NB4 (cell line): ENCODE data around the gene C7orf57.

Experiments used
- MYC ChIP-seq: IDR thresholded peaks from 2 replicates; pipeline ENCODE4 v1.6.1; 2011; ENCODE audit warnings: low read depth, low read length
- POLR2A ChIP-seq: IDR thresholded peaks from 2 replicates; pipeline ENCODE4 v1.6.1; 2011; ENCODE audit warnings: mild to moderate bottlenecking; ENCODE audit not compliant: insufficient read length; ENCODE audit errors: extremely low read depth
- TF ChIP-seq, protein P1 (sequence below): IDR thresholded peaks from one replicate; pipeline ENCODE4 v1.5.1; 2012; ENCODE audit warnings: low read depth, low read length
- TF ChIP-seq, protein P2 (sequence below): IDR thresholded peaks from 2 replicates; pipeline ENCODE4 v1.6.1; 2011; ENCODE audit warnings: low read depth, low read length

DNA sequence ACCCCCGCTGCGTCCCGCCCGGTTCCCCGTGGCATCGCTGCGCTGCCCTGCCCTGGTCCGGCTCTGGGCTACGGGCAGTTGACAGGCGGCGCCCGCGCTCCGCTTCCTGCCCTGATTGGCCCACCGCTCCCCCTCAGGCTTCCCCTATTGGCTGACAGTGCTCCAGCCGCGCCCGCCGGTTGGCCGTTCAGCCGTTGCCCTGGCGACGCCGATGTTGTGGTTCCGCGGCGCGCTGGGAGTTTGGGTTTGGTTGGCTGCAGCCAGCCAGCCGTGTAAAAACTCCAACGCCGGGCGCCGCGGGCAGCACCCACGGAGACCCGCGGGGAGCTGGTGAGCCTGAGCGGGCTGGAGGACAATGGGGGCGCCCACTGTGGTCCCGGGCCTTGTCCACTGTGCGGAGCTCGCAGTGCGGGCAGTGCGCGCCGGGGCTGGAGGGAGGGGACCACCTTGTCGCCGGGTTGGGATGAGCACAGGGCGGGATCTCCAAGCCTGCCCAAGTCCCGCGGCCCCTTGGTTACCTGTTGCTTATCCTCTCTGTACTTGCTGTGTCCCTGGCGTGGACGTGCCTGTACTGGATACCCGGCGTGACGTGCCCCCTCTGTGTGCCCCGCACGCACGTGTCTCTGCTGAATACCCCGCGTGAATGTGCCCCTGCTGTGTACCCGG, at the start of gene C7orf57:
- TF ChIP-seq, protein P1, sequence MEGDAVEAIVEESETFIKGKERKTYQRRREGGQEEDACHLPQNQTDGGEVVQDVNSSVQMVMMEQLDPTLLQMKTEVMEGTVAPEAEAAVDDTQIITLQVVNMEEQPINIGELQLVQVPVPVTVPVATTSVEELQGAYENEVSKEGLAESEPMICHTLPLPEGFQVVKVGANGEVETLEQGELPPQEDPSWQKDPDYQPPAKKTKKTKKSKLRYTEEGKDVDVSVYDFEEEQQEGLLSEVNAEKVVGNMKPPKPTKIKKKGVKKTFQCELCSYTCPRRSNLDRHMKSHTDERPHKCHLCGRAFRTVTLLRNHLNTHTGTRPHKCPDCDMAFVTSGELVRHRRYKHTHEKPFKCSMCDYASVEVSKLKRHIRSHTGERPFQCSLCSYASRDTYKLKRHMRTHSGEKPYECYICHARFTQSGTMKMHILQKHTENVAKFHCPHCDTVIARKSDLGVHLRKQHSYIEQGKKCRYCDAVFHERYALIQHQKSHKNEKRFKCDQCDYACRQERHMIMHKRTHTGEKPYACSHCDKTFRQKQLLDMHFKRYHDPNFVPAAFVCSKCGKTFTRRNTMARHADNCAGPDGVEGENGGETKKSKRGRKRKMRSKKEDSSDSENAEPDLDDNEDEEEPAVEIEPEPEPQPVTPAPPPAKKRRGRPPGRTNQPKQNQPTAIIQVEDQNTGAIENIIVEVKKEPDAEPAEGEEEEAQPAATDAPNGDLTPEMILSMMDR: no peak
- no peak for TF ChIP-seq POLR2A
- TF ChIP-seq, protein P2, sequence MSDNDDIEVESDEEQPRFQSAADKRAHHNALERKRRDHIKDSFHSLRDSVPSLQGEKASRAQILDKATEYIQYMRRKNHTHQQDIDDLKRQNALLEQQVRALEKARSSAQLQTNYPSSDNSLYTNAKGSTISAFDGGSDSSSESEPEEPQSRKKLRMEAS: no peak
- TF ChIP-seq MYC: no peak
